SKM-1 (cell line): Measurements from ENCODE around the gene FDX2.

Experiments used
- DNase-seq: peaks from one replicate; lab custom pipeline; 2025; ENCODE audit not compliant: unreplicated experiment; lab: John Stamatoyannopoulos, UW

FDX2 gene

GRCh38 chr19:10332965-10333757, 17.3 kb upstream of the FDX2 start, which contains the start of gene RAVER1:
RAVER1 (minus strand) TSS chr19:10333529; CDS start chr19:10333507, 22 bp downstream.
- DNase-seq = peak; percentile 89

DNA sequence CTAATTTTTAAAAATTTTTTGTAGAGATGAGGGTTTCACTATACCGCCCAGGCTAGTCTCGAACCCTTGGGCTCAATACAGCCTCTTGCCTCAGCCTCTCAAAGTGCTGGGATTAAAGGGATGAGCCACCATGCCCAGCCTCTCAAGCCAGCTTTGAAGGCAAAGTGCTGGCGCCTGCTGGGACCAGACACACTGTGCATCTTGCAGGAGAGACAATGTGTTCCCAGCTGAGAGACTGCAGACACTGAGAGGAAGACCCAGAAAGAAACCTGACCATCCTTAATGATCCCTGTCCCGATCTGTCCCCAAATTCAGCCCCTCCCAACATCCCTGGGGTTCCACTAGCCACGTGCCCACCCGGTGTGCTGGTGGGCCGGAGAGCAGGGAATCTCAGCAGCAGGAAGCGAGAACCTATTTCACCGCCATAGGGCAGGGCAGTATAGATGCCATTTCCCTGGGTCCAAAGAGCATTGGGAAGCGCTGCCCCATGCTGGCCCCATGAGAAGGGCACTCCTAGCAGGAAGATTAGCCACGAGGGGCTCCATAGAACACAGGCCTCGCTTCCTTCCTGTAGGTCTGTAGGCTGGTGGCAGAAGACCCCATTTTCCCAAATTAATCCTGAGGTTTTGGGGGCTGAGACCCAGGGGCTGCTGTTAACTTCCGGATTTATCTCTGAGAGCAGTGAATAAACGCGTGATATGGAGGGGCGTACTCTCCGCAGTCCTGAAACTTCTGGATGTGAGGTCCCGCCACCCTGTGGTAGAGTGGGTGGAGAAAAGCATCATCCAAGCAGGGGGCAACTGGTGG, 16.5 kb upstream of the FDX2 start:
- no peak for DNase-seq

DNA sequence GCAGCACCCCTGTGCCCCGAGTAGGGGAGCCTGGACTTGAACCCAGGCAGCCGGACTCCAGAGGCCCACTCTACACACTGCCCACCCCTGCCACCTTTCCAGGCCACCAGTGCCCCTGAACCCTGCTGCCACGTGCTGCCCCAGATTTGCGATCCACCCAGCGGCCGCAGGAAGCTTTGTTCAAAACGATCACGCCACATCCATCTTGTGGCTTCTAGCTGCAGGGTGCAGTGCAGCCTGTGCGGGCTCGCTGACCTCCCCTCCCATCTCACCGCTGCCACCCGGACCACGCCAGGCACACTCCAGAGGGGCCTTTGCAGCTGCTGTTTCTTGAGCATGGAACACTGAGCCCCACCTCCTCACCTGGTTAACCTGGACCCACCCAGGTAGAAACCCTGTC, 13.7 kb upstream of the FDX2 start:
- no peak for DNase-seq

- no peak for DNase-seq
Measured at GRCh38 chr19:10328558-10329429, 13.0 kb upstream of the FDX2 start.

- no peak for DNase-seq
Measured at GRCh38 chr19:10327793-10328192, 12.0 kb upstream of the FDX2 start.

GRCh38 chr19:10325732-10326131, 9.9 kb upstream of the FDX2 start:
- DNase-seq = no peak

GRCh38 chr19:10321874-10322835, 6.3 kb upstream of the FDX2 start:
- DNase-seq = no peak

DNA sequence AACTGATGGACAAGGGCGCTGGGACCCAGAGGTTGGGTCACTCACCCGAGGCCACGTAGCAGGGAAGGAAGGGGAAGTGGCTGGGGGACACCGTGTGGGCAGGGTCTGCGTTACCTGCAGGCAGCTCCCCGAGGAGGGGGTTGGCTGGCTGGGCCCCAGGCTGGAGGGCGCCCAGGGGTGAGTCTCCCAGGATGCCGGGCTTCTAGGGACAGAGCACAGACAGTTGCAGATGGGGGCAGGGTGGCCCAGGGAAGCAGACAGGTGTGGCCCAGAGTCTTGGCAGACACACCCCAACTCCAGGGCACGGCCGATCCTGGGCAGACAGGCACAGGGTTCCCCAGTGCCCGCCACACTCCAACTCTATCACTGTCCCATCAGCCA, 5.6 kb upstream of the FDX2 start:
- no peak for DNase-seq

DNA sequence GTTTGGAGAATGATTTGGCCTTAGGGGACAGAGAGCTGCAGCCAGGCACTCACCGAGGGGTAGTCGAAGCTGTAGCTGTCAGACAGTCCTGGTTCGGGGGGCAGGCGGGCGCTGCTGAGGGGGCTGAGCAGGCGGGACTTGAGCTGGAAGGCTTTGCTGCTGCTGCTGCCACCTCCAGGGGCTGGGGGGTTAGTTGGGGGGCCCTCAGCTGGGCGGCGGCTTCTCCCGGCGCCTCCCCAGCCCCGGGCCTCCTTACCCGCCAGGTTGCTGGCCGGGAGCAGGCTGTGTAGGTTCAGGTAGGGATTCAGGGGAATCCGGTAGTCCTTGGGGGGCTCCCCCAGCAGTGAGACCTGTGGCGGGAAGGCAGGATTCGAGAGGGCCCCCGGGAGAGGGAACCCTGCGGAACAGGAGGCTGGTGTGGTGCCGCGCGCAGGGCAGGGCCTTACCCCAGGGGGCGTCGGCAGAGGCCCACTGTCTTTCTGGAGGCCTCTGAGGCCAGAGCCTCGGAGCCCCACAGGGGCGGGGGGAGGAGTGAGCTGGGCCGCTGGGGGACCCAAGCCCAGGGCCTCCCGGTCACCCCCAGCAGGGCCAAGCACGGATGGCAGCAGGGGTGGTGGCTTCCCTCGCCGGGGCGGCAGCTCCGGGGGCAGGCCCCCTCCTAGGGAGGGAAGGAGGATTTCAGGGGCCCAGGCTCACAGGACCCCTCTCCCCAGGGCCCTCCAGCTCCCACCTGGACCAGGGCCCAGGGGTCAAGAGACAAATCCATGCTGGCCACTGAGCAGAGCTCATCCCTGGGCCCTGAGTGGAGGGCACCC, 5.0 kb upstream of the FDX2 start:
- DNase-seq = no peak

GRCh38 chr19:10318807-10319682, 3.2 kb upstream of the FDX2 start:
- no peak for DNase-seq

DNA sequence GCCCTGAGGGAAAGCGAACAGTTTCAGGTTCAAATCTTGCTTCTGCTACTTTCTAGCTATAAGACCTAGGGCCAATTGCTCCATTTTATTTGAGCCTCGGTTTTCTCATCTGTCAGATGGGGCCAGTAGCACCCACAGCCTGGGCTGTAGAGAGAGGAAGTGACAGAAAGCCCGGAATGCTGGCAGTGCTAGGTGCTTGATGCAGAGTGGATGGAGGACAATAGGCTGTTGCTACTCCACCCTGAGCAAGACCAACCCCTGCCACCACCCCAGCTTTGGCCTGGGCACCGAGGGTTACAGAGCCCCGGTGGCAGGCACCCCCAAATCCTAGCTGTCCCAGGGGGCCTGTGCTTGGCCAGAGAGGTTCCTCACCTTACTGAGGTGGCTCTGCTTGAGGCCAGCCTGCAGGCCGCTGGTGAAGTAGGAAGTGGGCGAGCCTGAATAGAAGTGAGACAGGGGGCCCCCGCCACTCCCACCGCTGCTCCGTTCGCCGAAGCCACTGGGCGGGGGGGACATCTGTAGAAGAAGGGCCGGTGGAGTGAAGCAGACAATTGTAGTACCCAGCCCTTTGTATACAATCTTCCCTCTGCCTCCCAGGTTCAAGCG, 2.1 kb upstream of the FDX2 start:
- DNase-seq = no peak

GRCh38 chr19:10317045-10317856, 1.4 kb upstream of the FDX2 start:
- no peak for DNase-seq

DNA sequence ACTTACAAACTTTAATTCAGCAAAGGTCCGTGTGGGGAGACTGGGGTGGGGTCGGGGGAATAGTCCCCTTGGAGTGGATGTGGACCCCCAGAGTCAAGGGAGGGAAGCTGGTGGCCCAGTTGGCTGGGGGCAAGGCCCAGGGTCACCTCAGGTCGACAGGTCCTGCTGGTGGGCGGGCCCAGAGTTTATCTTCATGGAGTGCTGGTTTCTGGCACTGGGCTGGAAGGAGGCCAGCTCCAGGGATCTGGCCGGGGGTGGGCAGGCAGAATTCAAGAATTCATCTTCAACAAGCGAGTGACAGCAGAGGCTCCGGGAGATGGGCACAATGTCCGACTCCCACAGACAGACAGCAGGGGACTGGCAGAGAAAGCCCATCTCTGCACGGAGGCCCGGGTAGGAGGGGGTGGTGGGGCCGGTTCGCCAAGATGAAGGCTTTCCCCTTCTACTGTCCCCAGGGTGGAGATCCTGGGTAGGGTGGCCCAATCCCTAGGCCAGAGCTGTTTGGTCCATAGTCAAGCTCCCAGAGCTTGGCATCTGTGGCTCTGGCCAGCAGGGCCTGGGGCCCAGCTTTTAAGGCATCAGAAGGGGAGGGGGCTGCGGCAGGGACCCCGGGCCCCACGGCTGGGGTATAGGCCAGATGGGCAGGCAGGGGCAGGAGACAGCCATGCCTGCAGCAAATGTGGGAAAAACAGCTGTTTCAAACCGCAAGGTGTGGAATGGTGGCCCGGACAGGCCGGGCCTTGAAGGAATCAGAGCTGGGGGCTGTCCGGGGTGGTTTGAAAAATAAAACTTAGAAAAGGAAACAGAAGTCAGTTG, 622 bp upstream of the FDX2 start:
- DNase-seq = no peak

GRCh38 chr19:10309423-10309822, 6.4 kb downstream of the FDX2 start, which contains the start of gene ZGLP1:
ZGLP1 (minus strand) TSS chr19:10309815.
- DNase-seq = no peak

DNA sequence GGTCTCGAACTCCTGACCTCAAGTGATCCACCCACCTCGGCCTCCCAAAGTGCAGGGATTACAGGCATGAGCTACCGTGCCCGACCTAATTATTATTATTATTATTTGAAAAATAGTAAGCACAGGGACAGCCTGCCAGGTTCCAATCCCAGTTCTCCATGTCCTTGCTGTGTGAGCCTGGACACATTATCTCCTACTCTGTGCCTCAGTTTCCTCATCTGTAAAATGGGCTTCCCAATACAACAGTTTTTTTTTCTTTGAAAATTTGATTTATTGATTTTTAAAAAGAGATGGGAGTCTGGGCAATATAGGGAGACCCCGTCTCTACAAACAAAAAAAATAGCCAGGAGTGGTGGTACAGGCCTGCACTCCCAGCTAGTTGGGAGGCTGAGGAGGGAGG, 9.5 kb downstream of the FDX2 start:
- no peak for DNase-seq

- peak; percentile 20 for DNase-seq
Measured at GRCh38 chr19:10305139-10305806, 10.5 kb downstream of the FDX2 start.
